Esophagus squamous epithelium (tissue), 5 donors: ENCODE results near the gene PI4K2B. TPM values are rescaled to one million over a fixed set of nuclear protein-coding genes. Genes with fewer than 3 reads are reported as not detected.

Source experiments
- DNase-seq: peaks from one replicate; lab custom pipeline; 2025; lab: John Stamatoyannopoulos, UW
- H3K27ac ChIP-seq, 4 donors: fragments of 200-600 bp; sonication (generic); one replicate each; pipeline ENCODE4 v1.5.1; 2016 to 2019; ENCODE audit warnings: mild to moderate bottlenecking in 1 of 4
- H3K27me3 ChIP-seq, 4 donors: fragments of 200-600 bp; sonication (generic); 1 replicate in 3 of 4; 2 replicates in 1 of 4; pipeline versions ENCODE4 v1.5.1 to v1.6.0; 2017 to 2021; ENCODE audit warnings: antibody characterized with exemption in 1 of 4
- H3K36me3 ChIP-seq, 3 donors: fragments of 200-600 bp; sonication (generic); one replicate each; pipeline ENCODE4 v1.5.1; 2016 to 2019
- H3K4me1 ChIP-seq, 3 donors: fragments of 200-600 bp; sonication (generic); one replicate each; pipeline ENCODE4 v1.5.1; 2017 to 2019
- H3K4me3 ChIP-seq, 4 donors: fragments of 200-600 bp; sonication (generic); 1 replicate in 3 of 4; 2 replicates in 1 of 4; pipeline ENCODE4 v1.5.1; 2016 to 2019; ENCODE audit warnings: mild to moderate bottlenecking in 2 of 4, moderate library complexity in 1 of 4
- H3K9me3 ChIP-seq, 3 donors: fragments of 200-600 bp; sonication (generic); one replicate each; pipeline ENCODE4 v1.5.1; 2016 to 2019
- CTCF ChIP-seq, 6 experiments: fragments of 450-650 bp in 4 of 6; fragments of 200-600 bp in 2 of 6; sonication (generic) in 2 of 6; IDR thresholded peaks; one replicate each; pipeline ENCODE4 v1.5.1; 2016 to 2019; ENCODE audit warnings: antibody characterized with exemption in 6 of 6, mild to moderate bottlenecking in 4 of 6, moderate library complexity in 4 of 6
- POLR2A ChIP-seq, 4 donors: fragments of 450-650 bp; IDR thresholded peaks; one replicate each; pipeline ENCODE4 v1.6.1; 2017; ENCODE audit warnings: antibody characterized with exemption in 4 of 4, mild to moderate bottlenecking in 4 of 4, moderate library complexity in 3 of 4
- WGBS, 2 donors: methylation state at CpG; one replicate each; pipeline ENCODE4 v1.1.5; 2018; 5-methylcytosine and 5-hydroxymethylcytosine counted together
- intact Hi-C: fragments of 100-400 bp; cut with DNase I; formaldehyde crosslinking; loops from one replicate; pipeline ENCODE4 v1.15.0; 2022
- total RNA-seq, 4 donors: library from RNA; depleted of rRNA; stranded (reverse); fragments of >200 nt; gene quantifications; one replicate each; pipeline ENCODE4 v1.1.0, GENCODE V29; 2016
- donor health status: DM: yes; HTN: yes; CAD: no.

Gene PI4K2B
- total RNA-seq, 4 donors from 2014 or later, result 11.7 to 31.7 (median 26.8) TPM

- intact Hi-C loops, result no loop called here
- H3K27ac ChIP-seq, result no peak overlapping the region
- 94 to 96% methylated on average over 2 of the region's 2 CpGs for WGBS, 2 donors
- no peak for TF ChIP-seq CTCF (IDR thresholded peaks at IDR 0.05)
- no peak for TF ChIP-seq POLR2A (IDR thresholded peaks at IDR 0.05)
- peaks cover 0 to 79% (median 22%) of the 10 kb centered on the region in 3 donors for H3K36me3 ChIP-seq
- H3K9me3 ChIP-seq, result no peaks in the 10 kb centered on the region
- H3K4me3 ChIP-seq, result no peak overlapping the region
- H3K27me3 ChIP-seq, result no peaks in the 10 kb centered on the region
- no peak for DNase-seq
- no peaks in the 10 kb centered on the region for H3K4me1 ChIP-seq
Observed at GRCh38 chr4:25258980-25259578, 25.2 kb downstream of the PI4K2B start.

GRCh38 chr4:25271866-25272265, 38.0 kb downstream of the PI4K2B start:
- no peak for DNase-seq
- Histone ChIP-seq H3K4me3 (no peak overlapping the region), H3K9me3 (no peaks in the 10 kb centered on the region), H3K27me3 (no peaks in the 10 kb centered on the region), H3K4me1 (no peaks in the 10 kb centered on the region), H3K27ac (no peak overlapping the region), H3K36me3 (peaks cover 0 to 85% (median 5%) of the 10 kb centered on the region in 3 donors)
- 93 to 97% methylated on average over 3 of the region's 3 CpGs for WGBS, 2 donors
- TF ChIP-seq CTCF (IDR thresholded peaks at IDR 0.05) (no peak), POLR2A (IDR thresholded peaks at IDR 0.05) (no peak)
- intact Hi-C loops, result no loop called here

GRCh38 chr4:25280210-25280609, 46.4 kb downstream of the PI4K2B start:
- DNase-seq, result no peak
- WGBS, 2 donors, result 85 to 93% methylated on average over 4 of the region's 4 CpGs
- Histone ChIP-seq H3K4me3 (no peak overlapping the region), H3K27ac (no peak overlapping the region), H3K36me3 (peaks cover 0 to 39% (median 0%) of the 10 kb centered on the region in 3 donors), H3K4me1 (no peaks in the 10 kb centered on the region), H3K27me3 (no peaks in the 10 kb centered on the region), H3K9me3 (no peaks in the 10 kb centered on the region)
- TF ChIP-seq CTCF (IDR thresholded peaks at IDR 0.05) (no peak), POLR2A (IDR thresholded peaks at IDR 0.05) (no peak)
- intact Hi-C loops, result no loop called here

- H3K4me1 ChIP-seq, result no peaks in the 10 kb centered on the region
- H3K9me3 ChIP-seq, result no peaks in the 10 kb centered on the region
- no peak overlapping the region for H3K4me3 ChIP-seq
- WGBS, 2 donors, result 57 to 67% methylated on average over 3 of the region's 3 CpGs
- H3K36me3 ChIP-seq, result peaks cover 0 to 25% (median 0%) of the 10 kb centered on the region in 3 donors
- no peak for DNase-seq
- H3K27me3 ChIP-seq, result no peaks in the 10 kb centered on the region
- TF ChIP-seq POLR2A (IDR thresholded peaks at IDR 0.05) (no peak), CTCF (IDR thresholded peaks at IDR 0.05) (no peak)
- intact Hi-C loops, result no loop called here
- no peak overlapping the region for H3K27ac ChIP-seq
Observed at GRCh38 chr4:25283948-25284347, 50.1 kb downstream of the PI4K2B start.

- 66 to 88% methylated on average over 3 of the region's 3 CpGs for WGBS, 2 donors
- TF ChIP-seq POLR2A (IDR thresholded peaks at IDR 0.05), result no peak
- TF ChIP-seq CTCF (IDR thresholded peaks at IDR 0.05), result no peak
- no peaks in the 10 kb centered on the region for H3K9me3 ChIP-seq
- intact Hi-C loops, result no loop called here
- H3K27me3 ChIP-seq, result no peaks in the 10 kb centered on the region
- no peaks in the 10 kb centered on the region for H3K4me1 ChIP-seq
- DNase-seq, result no peak
- H3K27ac ChIP-seq, result no peak overlapping the region
- peaks cover 0 to 21% (median 0%) of the 10 kb centered on the region in 3 donors for H3K36me3 ChIP-seq
- H3K4me3 ChIP-seq, result no peak overlapping the region
Observed at GRCh38 chr4:25284466-25284865, 50.6 kb downstream of the PI4K2B start.
